ENCODE results near the gene BCLAF1. TPM values are rescaled to one million over a fixed set of nuclear protein-coding genes. Genes with fewer than 3 reads are reported as not detected.

BCLAF1 gene
- total RNA-seq, 1 experiment from 2014 or later: 159 TPM

GRCh38 chr6:136326038-136326553 is 36.5 kb upstream of the BCLAF1 start:
- no TSS peak for BruUV-seq (replicated peaks)
- Histone ChIP-seq H3K79me2 (ENCODE audit: insufficient read depth, low read length) (no peaks in the 10 kb centered on the region), H3K27me3 (ENCODE audit: insufficient read depth, low read length) (no peaks in the 10 kb centered on the region), H3K9ac (ENCODE audit: low read length) (no peak overlapping the region), H3K9me3 (ENCODE audit: control insufficient read depth in 1 of 2, insufficient read depth in 1 of 2, low read depth in 1 of 2, low read length in 2 of 2) (no peaks in the 10 kb centered on the region), H3K9me2 (ENCODE audit: insufficient read depth) (no peaks in the 10 kb centered on the region), H3K36me3 (ENCODE audit: control insufficient read depth in 1 of 2, insufficient read depth in 2 of 2, low read length in 2 of 2) (no peaks in the 10 kb centered on the region), H4K20me1 (ENCODE audit: insufficient read depth) (no peaks in the 10 kb centered on the region), H2AFZ (ENCODE audit: low read depth, low read length, poor library complexity, severe bottlenecking) (no peak overlapping the region), H3K27ac (ENCODE audit: low read depth, low read length) (no peak overlapping the region), H3K4me1 (ENCODE audit: control insufficient read depth in 1 of 2, insufficient read depth in 2 of 2, low read length in 2 of 2) (no peaks in the 10 kb centered on the region), H3K4me3 (replicated peaks in 1 of 2; ENCODE audit: low read depth in 1 of 2, low read length in 2 of 2) (no peak overlapping the region), H3K4me2 (ENCODE audit: low read length) (no peak overlapping the region)
- no peak for DNase-seq (ENCODE audit: low read depth, low spot score)
- TF ChIP-seq POLR2AphosphoS5 (IDR thresholded peaks at IDR 0.05; ENCODE audit: low read depth, low read length) (no peak), SRF (IDR thresholded peaks at IDR 0.05; ENCODE audit: low read depth) (no peak)
- no peak for ATAC-seq
- intact Hi-C loops (cut with micrococcal nuclease): no loop called here
- RAD21 ChIA-PET (ENCODE audit: low non-redundant PET in 1 of 2, low total read pairs in 2 of 2, uncharacterized antibody in 2 of 2, unreplicated experiment in 2 of 2): no interaction called here
- POLR2A ChIA-PET: no interaction called here
- CTCF ChIA-PET: no interaction called here

- ATAC-seq (no peak), DNase-seq (ENCODE audit: low read depth, low spot score) (no peak)
- CTCF ChIA-PET: no interaction called here
- Histone ChIP-seq H3K4me1 (ENCODE audit: control insufficient read depth in 1 of 2, insufficient read depth in 2 of 2, low read length in 2 of 2) (no peaks in the 10 kb centered on the region), H3K9me2 (ENCODE audit: insufficient read depth) (no peaks in the 10 kb centered on the region), H3K27ac (ENCODE audit: low read depth, low read length) (no peak overlapping the region), H3K36me3 (ENCODE audit: control insufficient read depth in 1 of 2, insufficient read depth in 2 of 2, low read length in 2 of 2) (no peaks in the 10 kb centered on the region), H3K4me2 (ENCODE audit: low read length) (no peak overlapping the region), H3K9ac (ENCODE audit: low read length) (no peak overlapping the region), H3K4me3 (replicated peaks in 1 of 2; ENCODE audit: low read depth in 1 of 2, low read length in 2 of 2) (no peak overlapping the region), H3K9me3 (ENCODE audit: control insufficient read depth in 1 of 2, insufficient read depth in 1 of 2, low read depth in 1 of 2, low read length in 2 of 2) (no peaks in the 10 kb centered on the region), H2AFZ (ENCODE audit: low read depth, low read length, poor library complexity, severe bottlenecking) (no peak overlapping the region), H4K20me1 (ENCODE audit: insufficient read depth) (no peaks in the 10 kb centered on the region), H3K27me3 (ENCODE audit: insufficient read depth, low read length) (no peaks in the 10 kb centered on the region), H3K79me2 (ENCODE audit: insufficient read depth, low read length) (no peaks in the 10 kb centered on the region)
- RAD21 ChIA-PET (ENCODE audit: low non-redundant PET in 1 of 2, low total read pairs in 2 of 2, uncharacterized antibody in 2 of 2, unreplicated experiment in 2 of 2): no interaction called here
- POLR2A ChIA-PET: no interaction called here
- intact Hi-C loops (cut with micrococcal nuclease): no loop called here
- TF ChIP-seq, protein P1, sequence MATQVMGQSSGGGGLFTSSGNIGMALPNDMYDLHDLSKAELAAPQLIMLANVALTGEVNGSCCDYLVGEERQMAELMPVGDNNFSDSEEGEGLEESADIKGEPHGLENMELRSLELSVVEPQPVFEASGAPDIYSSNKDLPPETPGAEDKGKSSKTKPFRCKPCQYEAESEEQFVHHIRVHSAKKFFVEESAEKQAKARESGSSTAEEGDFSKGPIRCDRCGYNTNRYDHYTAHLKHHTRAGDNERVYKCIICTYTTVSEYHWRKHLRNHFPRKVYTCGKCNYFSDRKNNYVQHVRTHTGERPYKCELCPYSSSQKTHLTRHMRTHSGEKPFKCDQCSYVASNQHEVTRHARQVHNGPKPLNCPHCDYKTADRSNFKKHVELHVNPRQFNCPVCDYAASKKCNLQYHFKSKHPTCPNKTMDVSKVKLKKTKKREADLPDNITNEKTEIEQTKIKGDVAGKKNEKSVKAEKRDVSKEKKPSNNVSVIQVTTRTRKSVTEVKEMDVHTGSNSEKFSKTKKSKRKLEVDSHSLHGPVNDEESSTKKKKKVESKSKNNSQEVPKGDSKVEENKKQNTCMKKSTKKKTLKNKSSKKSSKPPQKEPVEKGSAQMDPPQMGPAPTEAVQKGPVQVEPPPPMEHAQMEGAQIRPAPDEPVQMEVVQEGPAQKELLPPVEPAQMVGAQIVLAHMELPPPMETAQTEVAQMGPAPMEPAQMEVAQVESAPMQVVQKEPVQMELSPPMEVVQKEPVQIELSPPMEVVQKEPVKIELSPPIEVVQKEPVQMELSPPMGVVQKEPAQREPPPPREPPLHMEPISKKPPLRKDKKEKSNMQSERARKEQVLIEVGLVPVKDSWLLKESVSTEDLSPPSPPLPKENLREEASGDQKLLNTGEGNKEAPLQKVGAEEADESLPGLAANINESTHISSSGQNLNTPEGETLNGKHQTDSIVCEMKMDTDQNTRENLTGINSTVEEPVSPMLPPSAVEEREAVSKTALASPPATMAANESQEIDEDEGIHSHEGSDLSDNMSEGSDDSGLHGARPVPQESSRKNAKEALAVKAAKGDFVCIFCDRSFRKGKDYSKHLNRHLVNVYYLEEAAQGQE (IDR thresholded peaks at IDR 0.05; ENCODE audit: low read depth): no peak
- TF ChIP-seq TCF7L2 (IDR thresholded peaks at IDR 0.05; ENCODE audit: borderline replicate concordance, extremely low read depth, insufficient read depth, insufficient read length) (no peak), EGR1 (IDR thresholded peaks at IDR 0.05; ENCODE audit: low read depth) (no peak), SIN3A (IDR thresholded peaks at IDR 0.05; ENCODE audit: low read depth) (no peak), MAX (IDR thresholded peaks at IDR 0.05) (no peak), POLR2AphosphoS5 (IDR thresholded peaks at IDR 0.05; ENCODE audit: low read depth, low read length) (no peak), ZNF274 (IDR thresholded peaks at IDR 0.05; ENCODE audit: low read depth, low read length) (no peak), CTCF (IDR thresholded peaks at IDR 0.05 in 2 of 3, conservative IDR thresholded peaks at IDR 0.05 in 1 of 3; ENCODE audit: borderline replicate concordance in 1 of 3, insufficient read depth in 1 of 3, low read depth in 2 of 3, low read length in 2 of 3) (no peak), POLR2A (IDR thresholded peaks at IDR 0.05; ENCODE audit: borderline replicate concordance, extremely low read depth, insufficient read depth, insufficient read length) (no peak), CBX3 (IDR thresholded peaks at IDR 0.05; ENCODE audit: low read depth) (no peak)
- BruUV-seq (replicated peaks): no TSS peak
Observed at GRCh38 chr6:136324686-136325380, 35.2 kb upstream of the BCLAF1 start.

Data from HCT116 (cell line).